ENCODE results near the gene ERAL1. TPM values are rescaled to one million over a fixed set of nuclear protein-coding genes. Genes with fewer than 3 reads are reported as not detected.
"Not testable (repeated sequence)": the region's sequence is repeated elsewhere in the genome, so short reads cannot be mapped to it uniquely, and the experiment has no call there.

The ERAL1 gene
- polyA plus RNA-seq, 1 donor (not counting 4 experiments of a cell fraction or from before 2014, with no cell fraction given): 46.5 TPM

DNA sequence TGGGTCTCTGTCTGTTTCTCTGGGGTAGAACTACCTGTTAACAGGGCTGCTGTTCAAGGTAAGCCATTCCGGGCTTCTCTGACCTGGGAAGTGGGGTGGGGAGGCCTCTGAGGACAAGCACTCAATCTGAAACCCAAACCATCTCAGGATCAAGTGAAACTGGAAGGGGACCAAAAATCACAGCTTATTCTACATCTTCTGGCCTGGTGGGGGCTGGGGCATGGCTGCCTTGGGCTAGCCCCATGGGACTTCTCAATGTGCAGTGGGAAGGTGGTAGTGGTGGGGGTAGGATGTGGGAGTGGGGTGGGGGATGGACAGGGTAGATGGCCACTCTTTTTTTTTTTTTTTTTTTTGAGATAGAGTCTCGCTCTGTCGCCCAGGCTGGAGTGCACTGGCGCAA lies 37.2 kb downstream of the ERAL1 start:
- Histone ChIP-seq H3K4me2 (ENCODE audit: control insufficient read depth, extremely low read depth, insufficient read depth, low read depth, low read length) (no peak overlapping the region), H3K9me1 (ENCODE audit: control insufficient read depth, extremely low read depth, insufficient read depth, low read length) (peaks cover 3% of the 10 kb centered on the region), H3K9me3 (ENCODE audit: control insufficient read depth, low read depth, low read length) (no peaks in the 10 kb centered on the region), H3K27me3 (ENCODE audit: control insufficient read depth, extremely low read depth, insufficient read depth, low read length) (no peaks in the 10 kb centered on the region), H4K20me1 (ENCODE audit: control insufficient read depth, extremely low read depth, insufficient read depth, low read length) (no peaks in the 10 kb centered on the region), H3K79me2 (ENCODE audit: control insufficient read depth, insufficient read depth, low read length) (peaks cover 18% of the 10 kb centered on the region), H2AFZ (ENCODE audit: control insufficient read depth, low read length) (no peak overlapping the region), H3K36me3 (ENCODE audit: control insufficient read depth in 2 of 2, extremely low read depth in 1 of 2, insufficient read depth in 2 of 2, low read length in 2 of 2) (peaks cover 4 to 6% of the 10 kb centered on the region in 2 experiments), H3K9ac (ENCODE audit: control insufficient read depth, extremely low read depth, insufficient read depth, low read length) (no peak overlapping the region), H3K4me3 (ENCODE audit: control insufficient read depth in 2 of 3, extremely low read depth in 1 of 3, insufficient read depth in 2 of 3, low read depth in 1 of 3, low read length in 3 of 3) (no peak overlapping the region), H3K27ac (ENCODE audit: control insufficient read depth, insufficient read depth, low read length) (no peak overlapping the region), H3K4me1 (ENCODE audit: control insufficient read depth, extremely low read depth, insufficient read depth, low read length) (peaks cover 26% of the 10 kb centered on the region)
- dilution Hi-C loops (cut with MboI; ENCODE audit: extremely low pct_ligation_motif_present, low sequenced_read_pairs): no loop called here
- DNase-seq (ENCODE audit: low read depth, low spot score) (no peak), FAIRE-seq (no peak)
- TF ChIP-seq, protein P1, sequence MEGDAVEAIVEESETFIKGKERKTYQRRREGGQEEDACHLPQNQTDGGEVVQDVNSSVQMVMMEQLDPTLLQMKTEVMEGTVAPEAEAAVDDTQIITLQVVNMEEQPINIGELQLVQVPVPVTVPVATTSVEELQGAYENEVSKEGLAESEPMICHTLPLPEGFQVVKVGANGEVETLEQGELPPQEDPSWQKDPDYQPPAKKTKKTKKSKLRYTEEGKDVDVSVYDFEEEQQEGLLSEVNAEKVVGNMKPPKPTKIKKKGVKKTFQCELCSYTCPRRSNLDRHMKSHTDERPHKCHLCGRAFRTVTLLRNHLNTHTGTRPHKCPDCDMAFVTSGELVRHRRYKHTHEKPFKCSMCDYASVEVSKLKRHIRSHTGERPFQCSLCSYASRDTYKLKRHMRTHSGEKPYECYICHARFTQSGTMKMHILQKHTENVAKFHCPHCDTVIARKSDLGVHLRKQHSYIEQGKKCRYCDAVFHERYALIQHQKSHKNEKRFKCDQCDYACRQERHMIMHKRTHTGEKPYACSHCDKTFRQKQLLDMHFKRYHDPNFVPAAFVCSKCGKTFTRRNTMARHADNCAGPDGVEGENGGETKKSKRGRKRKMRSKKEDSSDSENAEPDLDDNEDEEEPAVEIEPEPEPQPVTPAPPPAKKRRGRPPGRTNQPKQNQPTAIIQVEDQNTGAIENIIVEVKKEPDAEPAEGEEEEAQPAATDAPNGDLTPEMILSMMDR (optimal IDR thresholded peaks at IDR 0.05 in 1 of 3, IDR thresholded peaks at IDR 0.05 in 1 of 3, conservative IDR thresholded peaks at IDR 0.05 in 1 of 3; ENCODE audit: extremely low read depth in 1 of 3, insufficient read depth in 2 of 3, low read length in 3 of 3): no peak
- no peak for TF ChIP-seq EZH2 (IDR thresholded peaks at IDR 0.05; ENCODE audit: low read length)

DNA sequence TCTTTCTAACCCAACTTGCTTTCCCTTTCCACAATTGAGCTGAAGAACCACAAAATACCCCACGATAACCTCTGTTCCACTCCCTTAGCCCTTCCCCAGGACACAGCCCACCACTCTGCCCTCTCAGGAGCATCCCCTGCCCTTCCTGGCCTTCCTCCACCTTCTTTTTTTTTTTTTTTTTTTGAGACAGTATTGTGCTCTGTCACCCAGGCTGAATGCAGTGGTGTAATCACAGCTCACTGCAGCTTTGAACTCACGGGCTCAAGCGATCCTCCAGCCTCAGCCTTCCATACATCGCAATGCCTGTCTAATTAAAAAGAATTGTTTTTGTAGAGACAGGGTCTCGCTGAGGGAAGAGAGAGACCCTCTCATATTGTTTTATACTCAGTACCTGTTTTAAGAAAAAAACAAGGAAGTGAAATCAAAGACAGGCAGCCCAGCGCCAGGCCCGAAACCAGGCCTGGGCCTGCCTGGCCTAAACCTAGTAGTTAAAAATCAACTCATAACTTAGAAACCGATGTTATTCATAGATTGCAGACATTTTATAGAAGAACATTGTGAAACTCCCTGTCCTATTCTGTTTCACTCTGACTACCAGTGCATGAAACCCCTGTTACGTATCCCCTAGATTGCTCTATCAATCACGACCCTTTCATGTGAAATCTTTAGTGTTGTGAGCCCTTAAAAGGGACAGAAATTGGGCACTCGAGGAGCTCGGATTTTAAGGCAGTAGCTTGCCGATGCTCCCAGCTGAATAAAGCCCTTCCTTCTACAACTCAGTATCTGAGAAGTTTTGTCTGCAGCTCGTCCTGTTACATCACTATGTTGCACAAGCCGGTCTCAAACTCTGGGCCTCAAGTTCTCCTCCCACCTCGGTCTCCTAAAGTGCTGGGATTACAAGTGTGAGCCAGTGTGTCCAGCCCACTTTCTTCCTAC lies 38.7 kb downstream of the ERAL1 start:
- H3K9me3 ChIP-seq (ENCODE audit: control insufficient read depth, low read depth, low read length); DNase-seq (ENCODE audit: low read depth, low spot score); H3K27me3 ChIP-seq (ENCODE audit: control insufficient read depth, extremely low read depth, insufficient read depth, low read length); dilution Hi-C loops (cut with MboI; ENCODE audit: extremely low pct_ligation_motif_present, low sequenced_read_pairs); H3K36me3 ChIP-seq (ENCODE audit: control insufficient read depth in 2 of 2, extremely low read depth in 1 of 2, insufficient read depth in 2 of 2, low read length in 2 of 2); FAIRE-seq; H3K9me1 ChIP-seq (ENCODE audit: control insufficient read depth, extremely low read depth, insufficient read depth, low read length); H4K20me1 ChIP-seq (ENCODE audit: control insufficient read depth, extremely low read depth, insufficient read depth, low read length): not testable (repeated sequence)
- peak overlapping the region; percentile 37 for H2AFZ ChIP-seq (ENCODE audit: control insufficient read depth, low read length)
- H3K4me3 ChIP-seq (ENCODE audit: control insufficient read depth in 2 of 3, extremely low read depth in 1 of 3, insufficient read depth in 2 of 3, low read depth in 1 of 3, low read length in 3 of 3): peak overlapping the region in 1 of 3 experiments; percentile 17
- peaks cover 32% of the 10 kb centered on the region for H3K4me1 ChIP-seq (ENCODE audit: control insufficient read depth, extremely low read depth, insufficient read depth, low read length)
- H3K79me2 ChIP-seq (ENCODE audit: control insufficient read depth, insufficient read depth, low read length): peaks cover 18% of the 10 kb centered on the region
- H3K27ac ChIP-seq (ENCODE audit: control insufficient read depth, insufficient read depth, low read length): peak overlapping the region; percentile 83
- H3K9ac ChIP-seq (ENCODE audit: control insufficient read depth, extremely low read depth, insufficient read depth, low read length): peak overlapping the region; percentile 73
- peak overlapping the region; percentile 58 for H3K4me2 ChIP-seq (ENCODE audit: control insufficient read depth, extremely low read depth, insufficient read depth, low read depth, low read length)

All from keratinocyte (primary cell).